Tibial nerve (tissue), 4 donors: Measurements from ENCODE around the gene NGEF. TPM values are rescaled to one million over a fixed set of nuclear protein-coding genes. Genes with fewer than 3 reads are reported as not detected.

ENCODE experiments used
- DNase-seq, 2 donors: peaks; one replicate each; pipeline ENCODE4 v3.0.0-alpha.2; 2019; ENCODE audit warnings: low spot score in 2 of 2
- H3K27ac ChIP-seq, 4 donors: fragments of 200-600 bp; sonication (generic) in 3 of 4; one replicate each; pipeline ENCODE4 v1.5.1; 2017 to 2019; ENCODE audit warnings: mild to moderate bottlenecking in 1 of 4
- H3K27me3 ChIP-seq, 2 donors: fragments of 200-600 bp; sonication (generic) in 1 of 2; one replicate each; pipeline versions ENCODE4 v1.5.1 to v1.6.0; 2017 to 2019
- H3K36me3 ChIP-seq, 3 donors: fragments of 200-600 bp; sonication (generic); one replicate each; pipeline ENCODE4 v1.5.1; 2018 to 2019
- H3K4me1 ChIP-seq, 4 donors: fragments of 200-600 bp; sonication (generic) in 3 of 4; one replicate each; pipeline ENCODE4 v1.5.1; 2017 to 2019
- H3K4me3 ChIP-seq, 4 donors: fragments of 200-600 bp; sonication (generic) in 3 of 4; one replicate each; pipeline ENCODE4 v1.5.1; 2017 to 2019; ENCODE audit warnings: mild to moderate bottlenecking in 1 of 4, moderate library complexity in 1 of 4
- H3K9me3 ChIP-seq, 4 donors: fragments of 200-600 bp; sonication (generic) in 3 of 4; one replicate each; pipeline ENCODE4 v1.5.1; 2017 to 2019
- CTCF ChIP-seq, 5 experiments: fragments of 200-600 bp in 3 of 5; fragments of 450-650 bp in 2 of 5; sonication (generic) in 3 of 5; IDR thresholded peaks; one replicate each; pipeline ENCODE4 v1.5.1; 2016 to 2019; ENCODE audit warnings: antibody characterized with exemption in 5 of 5, mild to moderate bottlenecking in 3 of 5, moderate library complexity in 2 of 5
- EP300 ChIP-seq, 2 donors: sonication (generic); formaldehyde crosslinking; IDR thresholded peaks; one replicate each; pipeline ENCODE4 v1.6.1; 2017; ENCODE audit warnings: antibody characterized with exemption in 2 of 2, mild to moderate bottlenecking in 1 of 2
- POLR2A ChIP-seq, 2 donors: fragments of 450-650 bp; IDR thresholded peaks; one replicate each; pipeline ENCODE4 v1.6.1; 2017; ENCODE audit warnings: antibody characterized with exemption in 2 of 2, mild to moderate bottlenecking in 2 of 2, moderate library complexity in 2 of 2
- WGBS, 2 donors: methylation state at CpG; one replicate each; pipeline ENCODE4 v1.1.5; 2018; 5-methylcytosine and 5-hydroxymethylcytosine counted together
- total RNA-seq, 4 donors: library from RNA; depleted of rRNA; stranded (reverse); fragments of >200 nt; gene quantifications; one replicate each; pipeline ENCODE4 v1.1.0, GENCODE V29; 2016

The NGEF gene
- total RNA-seq, 4 donors from 2014 or later: 12.9 to 47.6 (median 22.7) TPM

- no peaks in the 10 kb centered on the region for H3K36me3 ChIP-seq
- H3K27me3 ChIP-seq: no peaks in the 10 kb centered on the region
- no peaks in the 10 kb centered on the region for H3K9me3 ChIP-seq
- H3K27ac ChIP-seq: peak overlapping the region; percentile 18 to 84 (median 78)
- peak overlapping the region; percentile 17 to 53 (median 41) for H3K4me3 ChIP-seq
- WGBS, 2 donors: 68 to 95% methylated on average over 5 to 13 of the region's 13 CpGs
- TF ChIP-seq CTCF (IDR thresholded peaks at IDR 0.05) (no peak), POLR2A (IDR thresholded peaks at IDR 0.05) (no peak), EP300 (IDR thresholded peaks at IDR 0.05) (no peak)
- H3K4me1 ChIP-seq: peaks cover 0 to 51% (median 14%) of the 10 kb centered on the region in 4 donors
- DNase-seq: no peak
Measured at GRCh38 chr2:233060501-233060979, 47.5 kb upstream of the NGEF start.

DNA sequence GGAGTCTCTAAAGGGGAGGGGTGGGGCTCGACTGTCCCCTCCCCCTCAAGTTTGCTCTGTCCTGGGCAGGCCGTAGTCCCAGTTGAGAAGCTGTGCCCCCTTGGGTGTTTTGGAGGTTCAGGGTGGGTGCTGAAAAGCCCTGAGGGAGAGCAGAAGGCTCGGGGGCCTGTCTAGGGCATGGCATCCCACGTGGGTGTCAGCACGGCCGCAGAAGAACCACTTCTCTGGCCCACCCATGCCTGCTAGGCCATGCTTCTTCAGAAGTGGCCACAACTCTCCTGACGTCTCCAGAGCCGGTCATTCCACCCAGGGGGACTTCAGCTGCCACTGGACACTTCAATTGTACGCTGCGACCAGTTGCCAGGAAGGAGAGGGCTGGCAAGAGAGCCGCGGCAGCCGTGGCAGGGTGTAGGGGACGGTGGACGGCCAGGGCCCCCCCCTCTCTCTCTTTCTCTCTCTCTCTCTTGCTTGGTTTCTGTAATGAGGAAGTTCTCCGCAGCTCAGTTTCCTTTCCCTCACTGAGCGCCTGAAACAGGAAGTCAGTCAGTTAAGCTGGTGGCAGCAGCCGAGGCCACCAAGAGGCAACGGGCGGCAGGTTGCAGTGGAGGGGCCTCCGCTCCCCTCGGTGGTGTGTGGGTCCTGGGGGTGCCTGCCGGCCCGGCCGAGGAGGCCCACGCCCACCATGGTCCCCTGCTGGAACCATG lies 46.9 kb upstream of the NGEF start, which contains the start of gene INPP5D:
INPP5D (plus strand) TSS at position 546 of the 704 bp plus-strand sequence; CDS start at position 683, 137 bp downstream.
- H3K4me3 ChIP-seq: peak within 1 kb of the TSS; percentile 17 to 53 (median 41)
- peak within 1 kb of the TSS; percentile 18 to 84 (median 78) for H3K27ac ChIP-seq
- peaks cover 0 to 50% (median 14%) of the 10 kb centered on the region in 4 donors for H3K4me1 ChIP-seq
- H3K9me3 ChIP-seq: no peaks in the 10 kb centered on the region
- no peak for DNase-seq
- H3K27me3 ChIP-seq: no peaks in the 10 kb centered on the region
- H3K36me3 ChIP-seq: no peaks in the 10 kb centered on the region
- 57 to 68% methylated on average over 22 to 26 of the region's 26 CpGs for WGBS, 2 donors
- TF ChIP-seq EP300 (IDR thresholded peaks at IDR 0.05) (peak in 1 of 2 donors; percentile 69), POLR2A (IDR thresholded peaks at IDR 0.05) (peak; percentile 11 to 19), CTCF (IDR thresholded peaks at IDR 0.05) (no peak)

GRCh38 chr2:233059547-233059796 lies 46.4 kb upstream of the NGEF start:
- H3K4me3 ChIP-seq: no peak overlapping the region
- WGBS, 2 donors: 60 to 69% methylated on average over 5 of the region's 7 CpGs
- TF ChIP-seq CTCF (IDR thresholded peaks at IDR 0.05) (no peak), EP300 (IDR thresholded peaks at IDR 0.05) (no peak), POLR2A (IDR thresholded peaks at IDR 0.05) (no peak)
- H3K9me3 ChIP-seq: no peaks in the 10 kb centered on the region
- H3K36me3 ChIP-seq: no peaks in the 10 kb centered on the region
- H3K4me1 ChIP-seq: peaks cover 0 to 47% (median 14%) of the 10 kb centered on the region in 4 donors
- DNase-seq: no peak
- no peaks in the 10 kb centered on the region for H3K27me3 ChIP-seq
- H3K27ac ChIP-seq: peak overlapping the region in 3 of 4 donors; percentile 77 to 84 (median 79)

- Histone ChIP-seq H3K27me3 (no peaks in the 10 kb centered on the region), H3K9me3 (no peaks in the 10 kb centered on the region), H3K27ac (peak overlapping the region in 3 of 4 donors; percentile 77 to 84 (median 79)), H3K4me1 (peaks cover 0 to 49% (median 11%) of the 10 kb centered on the region in 4 donors), H3K36me3 (no peaks in the 10 kb centered on the region), H3K4me3 (no peak overlapping the region)
- WGBS, 2 donors: 92 to 95% methylated on average over 18 to 22 of the region's 24 CpGs
- TF ChIP-seq POLR2A (IDR thresholded peaks at IDR 0.05) (no peak), CTCF (IDR thresholded peaks at IDR 0.05) (no peak), EP300 (IDR thresholded peaks at IDR 0.05) (no peak)
- no peak for DNase-seq
Measured at GRCh38 chr2:233058717-233059546, 45.9 kb upstream of the NGEF start.
